GM18861 (cell line): Measurements from ENCODE around the gene DMPK.
A peak's percentile ranks its signal among the peaks of the same experiment; 100 is the strongest.
"Not testable (repeated sequence)": the region's sequence is repeated elsewhere in the genome, so short reads cannot be mapped to it uniquely, and the experiment has no call there.

ENCODE experiments used
- ATAC-seq: cut with Tn5 transposase; IDR thresholded peaks from one replicate; pipeline ENCODE4 v1.9.1; 2021; ENCODE audit not compliant: unreplicated experiment

DMPK gene

DNA sequence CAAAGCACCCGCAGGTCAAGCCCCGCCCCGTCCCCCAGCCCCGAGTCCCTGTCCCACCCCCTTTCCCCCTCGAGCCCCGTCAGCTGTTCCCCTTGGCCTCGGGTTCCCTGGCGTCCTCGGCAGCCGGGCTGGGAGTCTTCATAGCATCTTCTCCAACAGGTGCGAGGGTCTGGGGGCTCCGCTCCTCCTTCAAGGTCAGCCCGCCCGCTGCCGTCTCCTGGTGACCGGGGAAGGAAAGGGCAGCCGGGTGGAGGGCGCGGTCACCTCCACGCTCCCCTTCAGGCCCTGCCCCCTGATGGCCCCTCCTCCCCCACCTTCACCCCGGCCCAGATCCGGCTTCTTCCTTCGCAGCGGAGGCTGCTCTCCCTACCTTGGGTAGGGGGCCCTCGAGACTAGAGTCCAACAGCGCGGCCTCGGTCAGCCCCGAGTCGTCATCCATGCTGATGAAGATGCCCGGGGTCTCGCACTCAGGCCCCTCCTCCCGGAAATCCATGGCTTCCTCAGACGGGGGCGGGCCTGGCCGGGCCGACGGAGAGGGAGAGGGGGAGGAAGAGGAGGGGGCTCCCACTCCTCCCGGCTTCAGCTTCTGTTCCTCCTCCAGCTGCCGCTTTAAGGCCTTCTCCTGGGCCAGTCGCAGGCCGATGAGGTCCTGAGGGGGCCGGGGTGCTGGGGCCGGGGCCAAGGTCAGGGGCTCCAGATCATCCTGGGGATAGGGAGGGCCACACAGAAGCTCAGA lies 33.4 kb upstream of the DMPK start:
- ATAC-seq, result no peak

- ATAC-seq, result no peak
These were observed 32.7 kb upstream of the DMPK start, which contains the start of gene RSPH6A for GRCh38 chr19:45814851-45815480. Gene RSPH6A, minus strand, starts transcription at chr19:45815308. Its CDS starts 132 bp downstream, at chr19:45815176.

GRCh38 chr19:45814166-45814780 lies 32.0 kb upstream of the DMPK start:
- ATAC-seq, result no peak

- ATAC-seq, result no peak
These were observed 30.0 kb upstream of the DMPK start for GRCh38 chr19:45812297-45812696.

- ATAC-seq, result no peak
These were observed 27.4 kb upstream of the DMPK start for GRCh38 chr19:45809643-45810159.

DNA sequence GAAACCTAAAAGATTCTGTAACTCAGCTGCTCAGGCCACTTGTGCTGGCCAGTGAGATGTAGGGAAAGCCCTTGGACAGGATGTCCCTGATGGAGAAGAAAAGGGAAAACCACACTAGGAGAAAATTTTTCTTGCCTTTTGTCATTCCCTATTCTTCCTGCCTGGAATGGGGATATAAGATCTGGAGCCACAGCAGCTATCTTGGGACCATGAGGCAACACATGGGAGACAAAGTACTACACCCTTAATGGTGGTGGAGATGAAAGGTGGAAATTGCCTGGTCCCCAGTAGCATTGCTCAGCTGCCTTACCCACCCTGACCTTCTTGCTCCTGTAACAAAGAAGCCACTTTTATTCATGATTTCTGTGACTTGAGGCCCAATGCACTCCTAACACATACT lies 23.4 kb upstream of the DMPK start:
- ATAC-seq, result no peak

DNA sequence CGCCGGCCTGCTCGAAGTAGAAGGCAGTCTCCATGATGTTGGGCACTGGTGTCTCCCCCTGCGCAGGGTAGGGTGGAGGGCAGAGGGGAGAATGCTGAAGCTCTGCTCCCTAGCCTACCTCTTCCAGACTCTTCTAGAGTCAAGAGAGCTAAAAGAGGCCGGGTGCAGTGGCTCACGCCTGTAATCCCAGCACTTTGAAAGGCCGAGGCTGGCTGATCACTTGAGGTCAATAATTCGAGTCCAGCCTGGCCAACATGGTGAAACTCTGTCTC lies 22.6 kb upstream of the DMPK start:
- ATAC-seq, result no peak

GRCh38 chr19:45804140-45804958 lies 22.1 kb upstream of the DMPK start:
- ATAC-seq, result no peak

DNA sequence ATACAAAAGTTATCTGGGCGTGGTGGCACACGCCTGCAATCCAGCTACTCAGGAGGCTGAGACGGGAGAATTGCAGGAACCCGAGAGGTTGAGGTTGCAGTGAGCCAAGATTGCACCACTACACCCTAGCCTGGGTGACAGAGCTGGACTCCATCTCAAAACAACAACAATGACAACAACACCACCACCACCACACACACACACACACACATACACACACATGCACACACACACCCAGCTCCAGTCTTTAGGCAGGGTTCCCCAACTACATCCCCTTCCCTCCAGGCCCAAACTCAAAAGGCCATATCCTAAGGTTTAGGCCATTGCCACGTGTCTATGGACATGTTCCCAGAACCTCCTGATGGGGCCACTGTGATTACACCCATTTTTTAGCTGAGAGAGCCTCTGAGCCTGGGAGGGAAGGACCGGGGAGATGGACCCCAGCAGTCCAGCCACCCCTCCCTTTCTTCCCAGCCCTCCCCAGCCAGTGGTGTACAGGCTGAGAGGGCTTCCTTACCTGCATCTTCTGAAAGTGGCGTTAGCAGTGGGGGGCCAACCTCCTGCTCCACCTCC lies 19.4 kb upstream of the DMPK start:
- no peak for ATAC-seq

GRCh38 chr19:45800070-45800553 lies 17.8 kb upstream of the DMPK start:
- ATAC-seq, result no peak

DNA sequence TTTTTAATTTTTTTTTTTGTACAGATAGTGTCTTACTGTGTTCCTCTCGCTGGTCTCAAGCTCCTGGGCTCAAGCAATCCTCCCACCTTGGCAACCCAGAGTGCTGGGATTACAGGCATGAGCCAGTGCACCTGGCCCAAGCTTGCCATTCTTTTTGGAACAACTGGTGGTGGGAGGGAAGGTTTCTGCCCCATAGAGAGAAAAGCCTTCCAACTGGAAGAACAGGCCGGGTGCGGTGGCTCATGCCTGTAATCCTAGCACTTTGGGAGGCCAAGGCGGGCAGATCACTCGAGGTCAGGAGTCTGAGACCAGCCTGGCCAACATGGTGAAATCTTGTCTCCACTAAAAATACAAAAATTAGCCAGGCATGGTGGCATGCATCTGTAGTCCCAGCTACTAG lies 17.3 kb upstream of the DMPK start:
- not testable (repeated sequence) for ATAC-seq

DNA sequence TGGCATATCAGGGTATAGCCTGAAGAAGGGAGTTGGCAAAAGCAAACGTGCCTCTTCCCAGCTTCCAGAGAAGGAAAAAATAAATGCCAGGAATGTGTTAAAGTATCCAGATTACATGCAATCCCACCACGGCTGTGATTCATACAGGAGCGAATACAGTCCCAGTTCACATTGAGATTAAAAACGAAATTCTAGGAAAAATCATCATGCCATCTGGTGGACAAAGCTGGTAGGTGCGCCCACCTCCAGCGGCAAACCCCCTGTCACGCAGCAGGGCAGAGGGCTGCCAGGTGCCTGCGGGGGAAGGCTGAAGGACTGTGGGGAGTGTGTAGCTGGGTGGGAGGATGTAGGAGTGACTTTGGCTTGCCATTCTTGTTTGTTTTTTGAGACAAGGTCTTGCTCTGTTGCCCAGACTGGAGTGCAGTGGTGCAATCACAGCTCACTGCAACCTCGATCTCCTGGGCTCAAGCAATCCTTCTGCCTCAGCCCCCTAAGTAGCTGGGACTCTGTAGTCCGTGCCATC lies 16.8 kb upstream of the DMPK start:
- no peak for ATAC-seq

GRCh38 chr19:45794627-45795026 lies 12.3 kb upstream of the DMPK start:
- no peak for ATAC-seq

DNA sequence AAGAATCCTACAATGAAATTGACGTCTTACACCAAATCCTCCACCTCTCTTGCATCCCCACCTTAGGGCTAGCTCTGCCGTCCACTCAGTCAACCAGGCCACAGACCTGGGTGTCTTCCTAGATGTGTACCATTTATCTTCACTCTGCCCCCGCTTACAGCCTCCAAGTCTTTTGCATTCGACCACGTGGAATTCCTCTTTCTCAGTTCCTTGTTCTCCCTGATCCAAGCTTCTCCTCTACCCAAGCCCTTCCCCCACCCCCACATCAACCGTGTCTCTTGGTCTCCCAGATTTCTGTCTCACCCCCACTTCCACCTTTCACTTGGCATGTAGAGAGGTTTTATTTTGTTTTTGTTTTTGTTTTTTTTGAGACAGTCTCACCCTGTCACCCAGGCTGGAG lies 11.6 kb upstream of the DMPK start:
- no peak for ATAC-seq

GRCh38 chr19:45793178-45793564 lies 10.9 kb upstream of the DMPK start:
- ATAC-seq, result no peak

DNA sequence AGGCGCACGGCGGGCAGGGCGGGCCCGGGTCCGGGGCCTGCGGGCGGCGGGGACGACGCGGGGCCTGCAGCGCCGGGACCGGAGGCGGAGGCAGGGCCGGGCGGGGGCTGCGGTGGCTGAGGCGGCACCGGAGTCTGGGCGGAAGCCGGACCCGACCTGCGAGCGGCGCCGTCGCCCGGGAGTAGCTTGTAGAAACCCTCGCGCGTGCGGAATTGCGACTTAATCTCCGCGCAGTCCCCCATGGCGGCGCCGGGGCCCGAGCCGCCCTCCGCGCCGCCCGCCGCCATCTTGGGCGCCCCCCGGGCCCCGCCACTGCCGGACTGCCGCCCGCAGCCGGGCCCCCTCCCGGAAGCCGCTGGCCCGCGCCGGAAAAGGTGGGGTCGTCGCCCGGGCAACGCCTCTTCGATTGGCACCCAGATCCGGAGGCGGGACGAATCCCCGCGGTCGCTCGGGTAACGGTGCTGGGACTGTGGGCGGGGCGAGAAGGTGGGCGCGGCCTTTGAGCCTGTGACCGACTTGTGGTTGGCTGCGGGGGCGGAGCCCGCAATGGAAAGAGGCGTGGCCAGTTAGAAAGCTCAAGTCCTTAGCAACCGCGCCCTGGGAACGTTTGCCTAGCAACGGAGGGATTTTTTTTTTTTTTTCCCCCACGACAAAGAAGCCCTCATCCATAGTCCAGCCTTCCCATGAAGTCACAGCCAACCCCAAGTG lies 10.3 kb upstream of the DMPK start, which contains the start of gene DMWD:
TSS of gene DMWD (minus strand) at position 376 of the 708 bp plus-strand sequence. CDS start at position 287, 89 bp downstream.
- peak; percentile 81 for ATAC-seq

- ATAC-seq, result no peak
These were observed 9.6 kb upstream of the DMPK start for GRCh38 chr19:45791744-45792469.

DNA sequence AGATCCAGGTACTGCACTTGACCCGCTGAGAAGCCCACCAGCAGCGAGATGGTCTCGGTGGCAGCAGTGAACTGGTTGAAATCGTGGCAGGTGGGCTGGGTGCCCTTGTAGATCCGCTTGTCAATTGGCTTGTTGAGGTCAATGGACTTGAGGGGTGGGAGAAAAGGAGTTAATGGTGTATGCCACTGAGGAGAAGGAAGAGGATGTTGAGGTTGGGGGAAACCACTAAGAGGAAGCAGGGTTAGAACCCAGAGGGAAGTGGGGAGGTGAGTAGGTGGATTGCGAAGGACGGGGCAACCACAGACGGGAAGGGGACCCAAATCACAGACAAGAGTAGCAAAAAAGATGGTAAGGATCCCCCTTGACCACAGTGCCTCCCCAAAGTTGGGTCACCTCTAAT lies 8.7 kb upstream of the DMPK start:
- ATAC-seq, result no peak

DNA sequence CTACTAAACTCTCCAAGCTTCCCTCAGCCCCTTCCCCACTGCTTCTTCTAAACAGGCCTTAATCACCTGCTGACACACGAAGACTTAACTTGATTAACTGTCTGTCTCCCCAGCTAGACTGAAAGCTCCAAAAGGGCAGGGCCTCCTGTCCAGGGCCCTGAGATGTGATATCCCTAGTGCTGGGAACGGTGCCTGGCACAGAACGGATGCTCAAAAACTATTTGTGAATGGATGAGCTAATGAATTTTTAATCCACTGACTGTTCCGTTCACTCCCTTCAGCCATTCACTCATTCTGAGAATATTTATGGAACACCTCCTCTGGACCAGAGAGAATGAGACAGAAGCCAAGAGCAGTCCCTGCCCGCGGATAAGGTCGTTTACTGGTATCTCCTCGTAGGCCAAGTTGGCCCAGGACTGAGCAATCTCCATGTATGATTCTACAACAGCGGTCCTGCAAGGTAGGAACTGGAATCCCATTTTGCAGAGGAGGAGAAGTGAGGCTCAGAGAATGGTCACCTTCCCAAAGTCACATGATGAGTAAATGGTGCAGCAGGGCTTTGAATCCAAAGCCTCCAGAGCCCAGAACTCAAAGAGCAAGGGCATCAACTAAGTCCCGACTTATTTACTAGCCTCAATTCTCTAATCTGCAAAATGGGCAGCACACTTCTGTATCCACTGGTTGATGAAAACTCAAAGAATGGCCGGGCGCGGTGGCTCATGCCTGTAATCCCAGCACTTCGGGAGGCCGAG lies 6.9 kb upstream of the DMPK start:
- no peak for ATAC-seq
